ENCODE measurements around the gene DHRSX.

Gene DHRSX

DNA sequence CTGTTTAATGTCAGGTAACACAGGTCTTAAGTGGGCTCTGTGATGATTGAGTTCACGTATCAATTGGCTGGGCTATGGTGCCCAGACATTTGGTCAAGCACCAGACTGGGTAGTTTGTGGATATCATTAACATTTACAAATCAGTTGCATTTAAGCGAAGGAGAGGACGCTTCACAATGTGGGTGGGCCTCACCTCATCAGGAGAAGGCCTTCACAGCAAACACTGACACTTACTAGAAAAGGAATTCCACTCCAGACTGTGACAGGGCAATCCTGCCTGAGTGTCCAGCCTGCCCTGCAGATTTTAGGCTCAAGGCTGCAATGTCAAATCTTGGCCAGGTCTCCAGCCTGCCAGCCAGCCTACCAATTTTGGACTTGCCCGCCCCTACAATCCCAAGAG is 270.3 kb downstream of the DHRSX start:
- no peak overlapping the region for H2BK12ac ChIP-seq (ENCODE audit: low read length)
- no peak overlapping the region for H3K18ac ChIP-seq (ENCODE audit: low read length)
- H3K79me1 ChIP-seq (ENCODE audit: low read depth, low read length), result no peaks in the 10 kb centered on the region
- WGBS, 2 donors (ENCODE audit: extremely low coverage in 2 of 2, insufficient read length in 2 of 2, insufficient replicate concordance in 1 of 2), result no CpG with 5 or more reads among the region's 4 CpGs
- H4K8ac ChIP-seq (ENCODE audit: low read depth, low read length), result no peak overlapping the region
- H3K4me1 ChIP-seq (ENCODE audit: control insufficient read depth in 2 of 2, insufficient read depth in 1 of 2, low read depth in 1 of 2, low read length in 2 of 2), result peaks cover 9 to 18% of the 10 kb centered on the region in 2 donors
- no peak overlapping the region for H3K4ac ChIP-seq (ENCODE audit: low read length)
- no peak overlapping the region for H2BK15ac ChIP-seq (ENCODE audit: low read length)
- H3K4me2 ChIP-seq (ENCODE audit: insufficient read depth, low read length, poor library complexity, severe bottlenecking), result no peak overlapping the region
- H3K27ac ChIP-seq (replicated peaks; ENCODE audit: low read length), result no peak overlapping the region
- no peak overlapping the region for H2BK120ac ChIP-seq (ENCODE audit: low read depth, low read length)
- H2AFZ ChIP-seq (ENCODE audit: low read length), result no peak overlapping the region
- H4K91ac ChIP-seq (ENCODE audit: low read depth, low read length, poor library complexity), result no peak overlapping the region
- no peak overlapping the region for H3K14ac ChIP-seq (ENCODE audit: low read length)
- peaks cover 6% of the 10 kb centered on the region in 2 donors for H3K36me3 ChIP-seq (replicated peaks in 1 of 2; ENCODE audit: control insufficient read depth in 2 of 2, insufficient read depth in 2 of 2, low read length in 2 of 2)
- no peaks in the 10 kb centered on the region for H3K27me3 ChIP-seq (ENCODE audit: control insufficient read depth in 3 of 3, insufficient read depth in 3 of 3, low read depth in 1 of 3, low read length in 3 of 3)
- no peak overlapping the region for H2AK5ac ChIP-seq (ENCODE audit: low read depth, low read length)
- H3K23ac ChIP-seq (ENCODE audit: low read depth, low read length, poor library complexity), result no peak overlapping the region
- no peak overlapping the region for H2BK5ac ChIP-seq (ENCODE audit: low read length)
- H3K9ac ChIP-seq (ENCODE audit: low read depth, low read length, poor library complexity), result no peak overlapping the region
- H3K9me3 ChIP-seq (replicated peaks in 1 of 2; ENCODE audit: control insufficient read depth in 2 of 2, insufficient read depth in 1 of 2, low read depth in 1 of 2, low read length in 2 of 2), result peaks cover 0 to 7% of the 10 kb centered on the region in 2 donors
- DNase-seq (ENCODE audit: low spot score), result no peak
- no peak overlapping the region for H3K4me3 ChIP-seq (ENCODE audit: low read length in 2 of 2)

DNA sequence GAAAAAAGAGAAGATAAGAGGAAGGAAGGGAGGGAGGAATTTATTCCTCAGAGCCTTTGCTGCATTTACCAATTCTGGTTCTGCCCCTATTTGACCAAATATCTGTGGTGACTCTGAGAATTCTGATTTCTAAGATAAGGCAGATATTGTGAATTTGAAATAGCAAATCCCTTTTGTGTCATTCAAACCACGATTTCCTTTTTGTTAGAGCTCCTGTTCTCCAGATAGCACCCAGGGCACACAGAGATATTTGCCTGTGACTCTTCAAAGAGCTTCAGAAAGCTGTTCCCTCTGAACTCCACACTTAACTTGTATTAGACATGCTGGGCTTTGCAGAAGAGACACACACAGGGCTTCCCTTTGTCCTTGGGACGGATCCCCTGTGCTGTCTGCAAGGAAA is 272.2 kb downstream of the DHRSX start:
- H3K9ac ChIP-seq (ENCODE audit: low read depth, low read length, poor library complexity), result no peak overlapping the region
- no peak overlapping the region for H3K18ac ChIP-seq (ENCODE audit: low read length)
- H3K27me3 ChIP-seq (ENCODE audit: control insufficient read depth in 3 of 3, insufficient read depth in 3 of 3, low read depth in 1 of 3, low read length in 3 of 3), result no peaks in the 10 kb centered on the region
- no peak overlapping the region for H3K4ac ChIP-seq (ENCODE audit: low read length)
- no peak overlapping the region for H2AK5ac ChIP-seq (ENCODE audit: low read depth, low read length)
- peaks cover 6 to 14% of the 10 kb centered on the region in 2 donors for H3K36me3 ChIP-seq (replicated peaks in 1 of 2; ENCODE audit: control insufficient read depth in 2 of 2, insufficient read depth in 2 of 2, low read length in 2 of 2)
- no peak overlapping the region for H3K4me2 ChIP-seq (ENCODE audit: insufficient read depth, low read length, poor library complexity, severe bottlenecking)
- no peak overlapping the region for H4K91ac ChIP-seq (ENCODE audit: low read depth, low read length, poor library complexity)
- no peak overlapping the region for H3K4me3 ChIP-seq (ENCODE audit: low read length in 2 of 2)
- no peak overlapping the region for H3K14ac ChIP-seq (ENCODE audit: low read length)
- DNase-seq (ENCODE audit: low spot score), result no peak
- no peaks in the 10 kb centered on the region for H3K79me1 ChIP-seq (ENCODE audit: low read depth, low read length)
- no peak overlapping the region for H2BK5ac ChIP-seq (ENCODE audit: low read length)
- H4K8ac ChIP-seq (ENCODE audit: low read depth, low read length), result no peak overlapping the region
- H3K23ac ChIP-seq (ENCODE audit: low read depth, low read length, poor library complexity), result no peak overlapping the region
- peaks cover 9 to 10% of the 10 kb centered on the region in 2 donors for H3K4me1 ChIP-seq (ENCODE audit: control insufficient read depth in 2 of 2, insufficient read depth in 1 of 2, low read depth in 1 of 2, low read length in 2 of 2)
- H3K27ac ChIP-seq (replicated peaks; ENCODE audit: low read length), result no peak overlapping the region
- H2BK12ac ChIP-seq (ENCODE audit: low read length), result no peak overlapping the region
- H2AFZ ChIP-seq (ENCODE audit: low read length), result no peak overlapping the region
- peaks cover under 1 to 12% of the 10 kb centered on the region in 2 donors for H3K9me3 ChIP-seq (replicated peaks in 1 of 2; ENCODE audit: control insufficient read depth in 2 of 2, insufficient read depth in 1 of 2, low read depth in 1 of 2, low read length in 2 of 2)
- WGBS, 2 donors (ENCODE audit: extremely low coverage in 2 of 2, insufficient read length in 2 of 2, insufficient replicate concordance in 1 of 2), result no CpG with 5 or more reads among the region's 2 CpGs
- no peak overlapping the region for H2BK120ac ChIP-seq (ENCODE audit: low read depth, low read length)
- no peak overlapping the region for H2BK15ac ChIP-seq (ENCODE audit: low read length)

DNA sequence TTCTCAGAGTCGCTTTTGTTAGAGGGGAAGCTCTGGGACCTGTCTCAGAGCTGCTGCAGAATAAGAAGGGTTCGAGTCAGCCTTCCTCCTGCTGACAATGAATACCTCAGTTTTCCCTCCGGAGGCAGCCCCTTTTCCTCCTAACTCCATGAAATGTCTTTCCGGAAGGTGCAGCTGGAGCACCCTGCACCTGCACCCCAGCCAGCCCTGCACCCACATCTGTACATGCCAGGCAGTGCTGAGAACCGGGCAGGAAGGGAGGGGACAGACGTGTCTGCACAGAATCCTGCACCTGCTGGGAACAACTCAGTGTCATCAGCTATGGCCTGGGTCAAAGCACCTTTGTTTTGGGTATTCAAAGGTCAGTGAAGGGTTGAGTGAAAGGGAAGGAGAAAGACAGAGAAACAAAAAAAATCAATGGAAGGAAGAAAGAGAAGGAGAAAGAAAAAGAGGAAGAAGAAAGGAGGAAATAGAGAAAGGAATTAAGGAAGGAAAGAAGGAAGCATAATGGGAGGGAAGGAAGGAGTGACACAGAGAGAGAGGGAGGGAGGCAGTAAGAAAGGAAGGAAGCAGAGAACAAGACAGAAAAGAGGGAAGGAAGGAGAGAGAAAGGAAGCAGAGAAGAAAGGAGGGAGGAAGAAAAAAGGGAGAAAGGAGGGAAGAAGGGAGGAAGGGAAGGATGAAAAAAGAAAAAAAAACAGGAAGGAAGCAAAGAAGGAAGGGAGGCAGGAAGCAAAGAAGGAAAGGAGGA is 273.7 kb downstream of the DHRSX start:
- H3K9me3 ChIP-seq (replicated peaks in 1 of 2; ENCODE audit: control insufficient read depth in 2 of 2, insufficient read depth in 1 of 2, low read depth in 1 of 2, low read length in 2 of 2), result peaks cover 15 to 18% of the 10 kb centered on the region in 2 donors
- H4K91ac ChIP-seq (ENCODE audit: low read depth, low read length, poor library complexity), result no peak overlapping the region
- H3K18ac ChIP-seq (ENCODE audit: low read length), result no peak overlapping the region
- H2BK120ac ChIP-seq (ENCODE audit: low read depth, low read length), result no peak overlapping the region
- no peak overlapping the region for H3K9ac ChIP-seq (ENCODE audit: low read depth, low read length, poor library complexity)
- H2BK15ac ChIP-seq (ENCODE audit: low read length), result no peak overlapping the region
- H2BK12ac ChIP-seq (ENCODE audit: low read length), result no peak overlapping the region
- DNase-seq (ENCODE audit: low spot score), result no peak
- no peak overlapping the region for H3K4ac ChIP-seq (ENCODE audit: low read length)
- H3K27ac ChIP-seq (replicated peaks; ENCODE audit: low read length), result no peak overlapping the region
- no peak overlapping the region for H2AK5ac ChIP-seq (ENCODE audit: low read depth, low read length)
- no peak overlapping the region for H3K23ac ChIP-seq (ENCODE audit: low read depth, low read length, poor library complexity)
- no CpG with 5 or more reads among the region's 6 CpGs for WGBS, 2 donors (ENCODE audit: extremely low coverage in 2 of 2, insufficient read length in 2 of 2, insufficient replicate concordance in 1 of 2)
- no peak overlapping the region for H2BK5ac ChIP-seq (ENCODE audit: low read length)
- H3K36me3 ChIP-seq (replicated peaks in 1 of 2; ENCODE audit: control insufficient read depth in 2 of 2, insufficient read depth in 2 of 2, low read length in 2 of 2), result peaks cover 9 to 16% of the 10 kb centered on the region in 2 donors
- H3K14ac ChIP-seq (ENCODE audit: low read length), result no peak overlapping the region
- no peak overlapping the region for H4K8ac ChIP-seq (ENCODE audit: low read depth, low read length)
- no peak overlapping the region for H3K4me2 ChIP-seq (ENCODE audit: insufficient read depth, low read length, poor library complexity, severe bottlenecking)
- no peaks in the 10 kb centered on the region for H3K27me3 ChIP-seq (ENCODE audit: control insufficient read depth in 3 of 3, insufficient read depth in 3 of 3, low read depth in 1 of 3, low read length in 3 of 3)
- peaks cover 4 to 5% of the 10 kb centered on the region in 2 donors for H3K4me1 ChIP-seq (ENCODE audit: control insufficient read depth in 2 of 2, insufficient read depth in 1 of 2, low read depth in 1 of 2, low read length in 2 of 2)
- no peak overlapping the region for H3K4me3 ChIP-seq (ENCODE audit: low read length in 2 of 2)
- H2AFZ ChIP-seq (ENCODE audit: low read length), result no peak overlapping the region
- no peaks in the 10 kb centered on the region for H3K79me1 ChIP-seq (ENCODE audit: low read depth, low read length)

DNA sequence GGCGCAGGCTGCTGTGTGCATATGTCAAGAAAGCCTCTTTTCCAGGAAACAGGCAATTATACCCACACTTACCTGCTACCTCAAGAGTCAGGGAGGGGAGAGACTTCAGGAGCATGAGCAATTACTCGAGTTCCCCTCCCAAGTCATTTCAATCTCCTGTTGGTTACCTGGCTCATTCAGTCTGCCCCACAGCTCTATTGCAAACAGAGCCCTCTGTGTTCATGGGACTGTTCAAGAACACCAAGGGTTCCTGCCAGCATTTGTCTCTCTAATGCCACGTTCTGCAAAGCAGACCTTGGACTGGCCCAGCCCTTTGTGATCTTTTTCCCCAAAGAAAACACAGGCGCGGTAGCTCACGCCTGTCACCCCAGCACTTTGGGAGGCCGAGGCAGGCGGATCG is 274.6 kb downstream of the DHRSX start:
- no peaks in the 10 kb centered on the region for H3K27me3 ChIP-seq (ENCODE audit: control insufficient read depth in 3 of 3, insufficient read depth in 3 of 3, low read depth in 1 of 3, low read length in 3 of 3)
- H2BK12ac ChIP-seq (ENCODE audit: low read length), result no peak overlapping the region
- H3K9me3 ChIP-seq (replicated peaks in 1 of 2; ENCODE audit: control insufficient read depth in 2 of 2, insufficient read depth in 1 of 2, low read depth in 1 of 2, low read length in 2 of 2), result peaks cover 19 to 21% of the 10 kb centered on the region in 2 donors
- no peak overlapping the region for H2BK5ac ChIP-seq (ENCODE audit: low read length)
- peaks cover 11 to 16% of the 10 kb centered on the region in 2 donors for H3K36me3 ChIP-seq (replicated peaks in 1 of 2; ENCODE audit: control insufficient read depth in 2 of 2, insufficient read depth in 2 of 2, low read length in 2 of 2)
- no peak overlapping the region for H2AK5ac ChIP-seq (ENCODE audit: low read depth, low read length)
- no peak overlapping the region for H4K91ac ChIP-seq (ENCODE audit: low read depth, low read length, poor library complexity)
- H2BK15ac ChIP-seq (ENCODE audit: low read length), result no peak overlapping the region
- no peak overlapping the region for H3K4ac ChIP-seq (ENCODE audit: low read length)
- DNase-seq (ENCODE audit: low spot score), result no peak
- no peak overlapping the region for H3K9ac ChIP-seq (ENCODE audit: low read depth, low read length, poor library complexity)
- no peak overlapping the region for H3K4me3 ChIP-seq (ENCODE audit: low read length in 2 of 2)
- H2BK120ac ChIP-seq (ENCODE audit: low read depth, low read length), result no peak overlapping the region
- no peak overlapping the region for H3K18ac ChIP-seq (ENCODE audit: low read length)
- H3K23ac ChIP-seq (ENCODE audit: low read depth, low read length, poor library complexity), result no peak overlapping the region
- no peak overlapping the region for H3K14ac ChIP-seq (ENCODE audit: low read length)
- H3K79me1 ChIP-seq (ENCODE audit: low read depth, low read length), result no peaks in the 10 kb centered on the region
- H3K4me1 ChIP-seq (ENCODE audit: control insufficient read depth in 2 of 2, insufficient read depth in 1 of 2, low read depth in 1 of 2, low read length in 2 of 2), result peaks cover 4 to 5% of the 10 kb centered on the region in 2 donors
- H2AFZ ChIP-seq (ENCODE audit: low read length), result no peak overlapping the region
- H3K4me2 ChIP-seq (ENCODE audit: insufficient read depth, low read length, poor library complexity, severe bottlenecking), result no peak overlapping the region
- no peak overlapping the region for H4K8ac ChIP-seq (ENCODE audit: low read depth, low read length)
- WGBS, 2 donors (ENCODE audit: extremely low coverage in 2 of 2, insufficient read length in 2 of 2, insufficient replicate concordance in 1 of 2), result no CpG with 5 or more reads among the region's 9 CpGs
- no peak overlapping the region for H3K27ac ChIP-seq (replicated peaks; ENCODE audit: low read length)
